GM21528 (cell line): ENCODE results near the gene CTAGE8.
"Not testable (repeated sequence)": the region's sequence is repeated elsewhere in the genome, so short reads cannot be mapped to it uniquely, and the experiment has no call there.

Experiments
- ATAC-seq: cut with Tn5 transposase; IDR thresholded peaks from one replicate; pipeline ENCODE4 v1.9.1; 2021; ENCODE audit warnings: mild to moderate bottlenecking, moderate library complexity; ENCODE audit not compliant: unreplicated experiment, low FRiP score

CTAGE8 gene

GRCh38 chr7:144262128-144262527, 7.0 kb downstream of the CTAGE8 start:
- ATAC-seq: not testable (repeated sequence)

DNA sequence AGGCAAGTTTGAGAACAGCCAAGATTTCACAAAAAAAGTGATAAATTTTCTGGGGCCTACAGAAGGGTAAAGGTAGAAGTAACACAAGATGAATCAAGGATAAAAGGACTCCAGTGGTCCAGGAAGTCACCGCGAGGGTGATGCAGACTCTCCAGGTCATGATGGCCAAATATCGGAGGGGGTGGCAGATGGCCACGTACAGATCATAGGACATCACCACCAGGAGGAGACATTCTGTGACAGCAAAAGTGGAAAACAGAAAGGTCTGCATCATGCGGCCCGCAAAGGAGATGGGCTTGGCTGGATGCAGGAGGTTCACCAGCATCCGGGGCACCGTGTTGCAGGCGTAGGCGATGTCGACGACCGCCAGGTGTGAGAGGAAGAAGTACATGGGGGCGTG, 10.0 kb downstream of the CTAGE8 start:
- ATAC-seq: not testable (repeated sequence)

DNA sequence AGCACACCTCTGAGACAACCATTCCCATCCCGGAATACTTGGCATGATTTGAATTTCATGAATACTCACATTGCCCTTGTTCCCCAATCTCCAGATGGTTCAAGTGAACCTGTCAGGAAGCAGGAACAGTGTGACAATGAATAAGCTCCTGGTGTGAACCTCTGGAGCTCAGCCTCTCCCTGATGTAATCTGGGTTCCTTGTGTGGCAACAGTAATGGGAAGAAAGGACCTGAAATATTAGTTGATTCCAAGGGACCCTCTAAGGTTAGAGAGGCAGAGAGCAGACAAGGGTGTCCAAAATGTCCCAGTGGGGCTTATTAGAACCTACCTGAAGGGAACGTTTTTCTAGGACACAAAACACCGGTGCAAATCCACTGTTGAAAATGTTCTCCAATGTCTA, 13.0 kb downstream of the CTAGE8 start:
- no peak for ATAC-seq

DNA sequence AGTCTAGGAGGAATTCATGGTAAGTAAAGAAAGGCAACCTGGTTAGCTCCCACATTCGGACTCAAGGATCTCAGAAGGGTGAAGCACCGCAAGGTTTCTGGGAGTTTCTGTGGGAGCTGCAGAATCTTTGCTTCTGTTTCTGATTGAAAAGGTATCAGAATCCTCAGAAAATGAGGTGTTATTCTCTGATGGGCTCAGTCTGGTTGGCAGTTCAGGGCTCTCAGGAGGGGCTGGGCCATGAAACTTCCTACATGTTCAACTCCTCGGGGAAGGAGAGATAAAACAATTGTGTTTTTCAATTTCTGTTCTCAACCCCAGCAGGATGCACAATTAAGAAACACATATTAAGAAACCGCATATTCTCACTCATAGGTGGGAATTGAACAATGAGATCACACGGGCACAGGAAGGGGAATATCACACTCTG, 13.6 kb downstream of the CTAGE8 start:
- no peak for ATAC-seq

DNA sequence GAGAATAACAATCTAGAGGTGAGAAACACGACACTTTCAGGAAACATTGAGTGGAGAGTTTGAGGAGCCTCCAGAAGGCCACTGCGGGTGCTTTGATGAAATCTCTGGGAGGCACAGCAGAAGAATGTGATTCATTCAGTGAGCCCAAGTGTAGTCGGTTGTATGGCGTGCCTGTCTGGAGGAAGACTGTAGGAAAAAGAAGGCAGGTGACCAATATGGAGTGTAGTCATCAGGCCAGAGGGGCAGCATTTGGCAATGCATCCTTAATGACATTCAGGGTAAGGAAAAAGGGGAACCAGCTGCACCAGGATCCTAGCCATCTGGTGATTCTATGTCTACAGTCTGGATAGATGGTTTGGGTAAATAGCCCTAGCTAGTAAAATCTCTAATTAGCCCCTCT, 16.8 kb downstream of the CTAGE8 start:
- not testable (repeated sequence) for ATAC-seq

- not testable (repeated sequence) for ATAC-seq
These were observed 21.3 kb downstream of the CTAGE8 start for GRCh38 chr7:144247674-144248330.

DNA sequence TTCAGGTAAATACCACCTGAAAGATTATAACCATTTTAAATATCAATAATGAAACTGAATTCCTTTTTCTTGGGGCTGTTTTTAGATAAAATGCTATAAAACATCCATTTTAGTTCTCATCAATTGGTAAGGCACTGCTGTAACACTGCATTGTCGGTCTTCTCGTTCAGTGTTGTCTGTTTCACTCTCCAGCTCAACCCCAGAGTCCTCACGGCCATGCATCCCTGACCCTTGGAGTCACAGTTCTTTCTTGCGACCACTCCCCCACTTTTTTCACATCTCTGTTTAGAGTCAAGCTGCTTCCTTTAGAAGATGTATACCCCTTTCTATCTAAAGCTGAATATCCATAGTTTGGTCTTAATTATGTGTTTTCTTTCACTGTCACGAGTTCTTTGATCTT, 22.1 kb downstream of the CTAGE8 start:
- not testable (repeated sequence) for ATAC-seq

GRCh38 chr7:144245372-144245771, 23.7 kb downstream of the CTAGE8 start:
- not testable (repeated sequence) for ATAC-seq

DNA sequence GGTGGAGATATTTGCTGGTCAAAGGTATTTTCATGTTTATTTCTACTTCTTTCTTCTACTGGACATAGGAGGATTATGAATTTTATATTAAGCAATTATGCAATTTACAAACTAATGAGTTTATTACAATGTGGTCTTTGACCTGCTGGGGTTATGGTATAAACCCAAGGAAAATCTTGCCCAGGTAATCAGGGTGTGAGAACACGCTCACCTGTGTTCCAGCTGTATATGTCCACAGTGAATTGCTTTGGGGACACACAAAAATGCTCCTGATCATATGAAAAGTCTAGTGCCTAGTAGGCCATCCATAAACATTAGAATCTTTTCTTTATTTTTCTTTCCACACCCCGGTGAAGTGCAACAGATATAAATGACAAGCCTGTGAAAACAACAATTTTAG, 29.7 kb downstream of the CTAGE8 start, which contains the start of gene OR2A42:
Gene OR2A42, minus strand, starts transcription at position 241 of the 400 bp plus-strand sequence. CDS start 6,762 bp downstream, outside the sequence.
- ATAC-seq: not testable (repeated sequence)

DNA sequence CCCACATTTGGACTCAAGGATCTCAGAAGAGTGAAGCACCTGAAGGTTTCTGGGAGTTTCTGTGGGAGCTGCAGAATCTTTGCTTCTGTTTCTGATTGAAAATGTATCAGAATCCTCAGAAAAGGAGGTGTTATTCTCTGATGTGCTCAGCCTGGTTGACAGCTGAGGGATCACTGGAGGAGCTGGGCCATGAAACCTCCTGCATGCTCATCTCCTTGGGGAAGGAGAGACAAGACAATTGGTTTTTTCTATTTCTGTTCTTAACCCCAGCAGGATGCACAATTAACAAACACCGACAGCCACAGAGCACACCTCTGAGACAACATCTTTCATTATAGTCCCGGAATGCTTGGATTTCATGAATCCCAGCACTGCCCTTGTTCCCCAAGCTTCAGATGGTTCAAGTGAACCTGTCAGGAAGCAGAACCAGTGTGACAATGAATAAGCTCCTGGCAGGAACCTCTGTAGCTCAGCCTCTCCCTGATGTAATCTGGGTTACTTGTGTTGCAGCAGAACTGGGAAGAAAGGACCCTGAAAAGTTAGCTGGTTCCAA, 30.5 kb downstream of the CTAGE8 start:
- ATAC-seq: not testable (repeated sequence)

DNA sequence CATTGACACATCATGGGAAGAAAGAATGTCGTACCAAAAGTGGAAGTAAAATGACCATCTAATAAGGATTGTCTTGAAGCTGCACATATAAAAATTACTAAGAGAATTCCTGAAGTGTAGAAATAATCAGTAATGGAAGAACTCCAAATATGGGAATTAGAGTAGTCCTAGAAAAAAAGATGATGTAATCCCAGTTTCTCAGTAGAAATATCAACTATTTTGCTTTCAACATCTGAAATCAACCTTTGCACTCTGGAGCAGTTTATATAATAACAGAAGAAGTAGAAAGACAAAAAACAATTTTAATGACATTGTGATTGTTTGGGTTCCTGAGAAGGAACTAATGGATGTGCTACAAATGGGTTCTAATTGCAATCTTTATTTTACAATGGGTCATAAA, 36.0 kb downstream of the CTAGE8 start:
- not testable (repeated sequence) for ATAC-seq

GRCh38 chr7:144231027-144231426, 38.1 kb downstream of the CTAGE8 start:
- not testable (repeated sequence) for ATAC-seq

DNA sequence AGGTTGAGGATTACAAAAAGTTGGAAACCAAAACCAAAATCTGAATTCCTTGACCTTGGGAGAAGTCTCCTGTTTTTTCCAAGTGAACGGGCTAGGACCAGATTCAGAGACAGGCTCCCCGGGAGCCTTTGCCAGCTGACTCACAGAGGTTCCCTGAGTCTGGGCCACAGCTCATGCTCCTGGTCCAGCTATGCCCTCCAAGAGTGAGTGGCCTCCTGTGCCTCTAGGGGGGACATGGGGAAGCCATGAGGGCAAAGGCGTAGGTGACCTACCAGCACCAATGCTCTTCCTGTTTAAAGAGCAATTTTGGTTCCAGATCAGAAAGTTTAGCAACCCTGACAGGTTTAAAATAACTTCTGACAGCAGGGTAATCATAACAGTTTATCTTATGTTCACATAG, 40.3 kb downstream of the CTAGE8 start:
- not testable (repeated sequence) for ATAC-seq

GRCh38 chr7:144226866-144227265, 42.2 kb downstream of the CTAGE8 start:
- ATAC-seq: not testable (repeated sequence)

DNA sequence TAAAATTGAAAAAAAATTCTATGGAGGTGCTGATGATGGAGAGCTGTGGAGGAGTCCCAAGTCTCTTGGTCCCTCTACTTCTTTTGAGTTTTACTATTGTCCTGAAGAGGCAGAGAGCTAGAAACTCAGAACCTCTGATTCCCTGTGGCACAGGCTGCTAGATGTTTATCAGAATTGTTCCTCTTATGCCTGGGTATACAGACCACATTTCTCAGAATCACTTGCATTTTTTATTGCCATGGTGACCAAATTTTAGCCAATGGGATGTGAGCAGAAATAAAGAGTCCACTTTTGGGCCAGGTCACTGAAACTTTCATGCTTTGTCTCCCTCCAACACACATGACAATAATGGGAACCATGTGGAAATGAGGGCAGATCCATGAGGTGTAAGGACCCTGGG, 45.4 kb downstream of the CTAGE8 start:
- ATAC-seq: not testable (repeated sequence)

- not testable (repeated sequence) for ATAC-seq
These were observed 48.6 kb downstream of the CTAGE8 start for GRCh38 chr7:144220531-144220930.

- ATAC-seq: not testable (repeated sequence)
These were observed 49.9 kb downstream of the CTAGE8 start for GRCh38 chr7:144219149-144219548.

DNA sequence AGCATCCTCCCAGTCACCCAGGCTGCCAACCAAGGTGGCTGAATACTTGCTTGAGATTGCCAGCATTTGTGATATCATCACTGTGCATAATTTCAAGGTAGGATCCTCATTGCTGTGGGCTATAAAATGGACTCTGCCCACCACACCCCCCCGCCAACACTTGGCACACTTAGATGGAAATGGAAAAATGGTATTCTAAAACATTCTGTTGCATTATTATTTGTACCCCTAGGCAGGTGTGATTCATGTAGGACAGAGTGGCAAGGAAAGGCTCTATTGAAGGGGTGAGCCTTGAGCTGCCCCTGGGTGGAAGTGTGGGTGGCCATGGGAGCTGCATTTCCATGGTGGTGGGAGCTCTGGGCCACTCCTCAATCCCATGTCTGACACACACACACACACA, 50.5 kb downstream of the CTAGE8 start:
- ATAC-seq: not testable (repeated sequence)

DNA sequence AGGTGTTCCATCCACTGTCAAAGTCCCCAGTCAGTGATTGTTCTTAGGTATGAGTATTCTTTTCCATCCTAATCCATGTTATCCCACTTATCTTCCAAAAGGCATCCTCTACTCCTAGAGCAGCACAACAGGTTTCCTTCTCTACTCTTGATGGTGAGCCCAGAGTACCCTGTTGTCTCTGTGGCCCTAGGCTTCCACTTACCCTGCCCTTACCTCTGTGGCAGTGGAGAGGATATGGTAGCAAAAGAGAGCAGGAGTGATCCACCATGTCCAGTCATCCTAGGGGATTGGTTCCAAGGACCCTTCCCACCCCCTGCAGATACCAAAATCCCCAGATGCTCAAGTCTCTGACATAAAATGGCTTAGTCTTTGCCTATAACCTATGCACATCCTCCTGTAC, 51.9 kb downstream of the CTAGE8 start:
- ATAC-seq: not testable (repeated sequence)
